T follicular helper cell (primary cell): ENCODE data around the gene GPR89A.
A peak's percentile ranks its signal among the peaks of the same experiment; 100 is the strongest.
"Not testable (repeated sequence)": the region's sequence is repeated elsewhere in the genome, so short reads cannot be mapped to it uniquely, and the experiment has no call there.

ENCODE experiments used
- DNase-seq: peaks from one replicate; pipeline ENCODE4 v3.0.0-alpha.2; 2020; ENCODE audit warnings: low read depth
- total RNA-seq, 2 experiments: gene quantifications; one replicate each; lab custom pipeline; 2026; lab: John Stamatoyannopoulos, UW

The GPR89A gene
- 7.9 to 8.8 reads per million in 2 experiments for total RNA-seq

GRCh38 chr1:145607833-145608733 is at the start of gene GPR89A:
GPR89A (plus strand) TSS chr1:145607988; CDS start chr1:145608134, 146 bp downstream.
- peak; percentile 92 for DNase-seq

GRCh38 chr1:145586820-145587219 is 21.0 kb upstream of the GPR89A start:
- not testable (repeated sequence) for DNase-seq

- peak; percentile 4 for DNase-seq
Measured at GRCh38 chr1:145590806-145591205, 17.0 kb upstream of the GPR89A start.

GRCh38 chr1:145592347-145592746 is 15.4 kb upstream of the GPR89A start:
- DNase-seq: not testable (repeated sequence)

- DNase-seq: not testable (repeated sequence)
Measured at GRCh38 chr1:145595421-145595820, 12.4 kb upstream of the GPR89A start.

- not testable (repeated sequence) for DNase-seq
Measured at GRCh38 chr1:145596236-145596635, 11.6 kb upstream of the GPR89A start.

GRCh38 chr1:145599426-145599825 is 8.4 kb upstream of the GPR89A start:
- DNase-seq: not testable (repeated sequence)

- DNase-seq: no peak
Measured at GRCh38 chr1:145601593-145601992, 6.2 kb upstream of the GPR89A start.

- not testable (repeated sequence) for DNase-seq
Measured at GRCh38 chr1:145606840-145607239, 948 bp upstream of the GPR89A start.

GRCh38 chr1:145607289-145607688 is 499 bp upstream of the GPR89A start:
- DNase-seq: not testable (repeated sequence)

- DNase-seq: not testable (repeated sequence)
Measured at GRCh38 chr1:145610744-145611143, 3.0 kb downstream of the GPR89A start.

- DNase-seq: not testable (repeated sequence)
Measured at GRCh38 chr1:145620073-145620472, 12.3 kb downstream of the GPR89A start.

- DNase-seq: not testable (repeated sequence)
Measured at GRCh38 chr1:145622177-145622576, 14.4 kb downstream of the GPR89A start.

- DNase-seq: not testable (repeated sequence)
Measured at GRCh38 chr1:145636237-145636636, 28.4 kb downstream of the GPR89A start.

GRCh38 chr1:145641886-145642285 is 34.1 kb downstream of the GPR89A start:
- not testable (repeated sequence) for DNase-seq

GRCh38 chr1:145643990-145644389 is 36.2 kb downstream of the GPR89A start:
- DNase-seq: not testable (repeated sequence)

GRCh38 chr1:145656245-145656943 is 48.6 kb downstream of the GPR89A start:
- not testable (repeated sequence) for DNase-seq

GRCh38 chr1:145662502-145662901 is 54.7 kb downstream of the GPR89A start:
- DNase-seq: not testable (repeated sequence)

- DNase-seq: not testable (repeated sequence)
Measured at GRCh38 chr1:145665015-145665414, 57.2 kb downstream of the GPR89A start.

- DNase-seq: not testable (repeated sequence)
Measured at GRCh38 chr1:145670995-145671745, 63.4 kb downstream of the GPR89A start.

GRCh38 chr1:145673217-145673616 is 65.4 kb downstream of the GPR89A start:
- DNase-seq: not testable (repeated sequence)

- not testable (repeated sequence) for DNase-seq
Measured at GRCh38 chr1:145684858-145685257, 77.1 kb downstream of the GPR89A start.
